HG02970 (cell line): ENCODE data around the gene MED20.

Experiments
- ATAC-seq: cut with Tn5 transposase; IDR thresholded peaks from one replicate; pipeline ENCODE4 v1.9.1; 2021; ENCODE audit warnings: mild to moderate bottlenecking, moderate library complexity, moderate number of reproducible peaks; ENCODE audit not compliant: unreplicated experiment, low FRiP score

The MED20 gene

DNA sequence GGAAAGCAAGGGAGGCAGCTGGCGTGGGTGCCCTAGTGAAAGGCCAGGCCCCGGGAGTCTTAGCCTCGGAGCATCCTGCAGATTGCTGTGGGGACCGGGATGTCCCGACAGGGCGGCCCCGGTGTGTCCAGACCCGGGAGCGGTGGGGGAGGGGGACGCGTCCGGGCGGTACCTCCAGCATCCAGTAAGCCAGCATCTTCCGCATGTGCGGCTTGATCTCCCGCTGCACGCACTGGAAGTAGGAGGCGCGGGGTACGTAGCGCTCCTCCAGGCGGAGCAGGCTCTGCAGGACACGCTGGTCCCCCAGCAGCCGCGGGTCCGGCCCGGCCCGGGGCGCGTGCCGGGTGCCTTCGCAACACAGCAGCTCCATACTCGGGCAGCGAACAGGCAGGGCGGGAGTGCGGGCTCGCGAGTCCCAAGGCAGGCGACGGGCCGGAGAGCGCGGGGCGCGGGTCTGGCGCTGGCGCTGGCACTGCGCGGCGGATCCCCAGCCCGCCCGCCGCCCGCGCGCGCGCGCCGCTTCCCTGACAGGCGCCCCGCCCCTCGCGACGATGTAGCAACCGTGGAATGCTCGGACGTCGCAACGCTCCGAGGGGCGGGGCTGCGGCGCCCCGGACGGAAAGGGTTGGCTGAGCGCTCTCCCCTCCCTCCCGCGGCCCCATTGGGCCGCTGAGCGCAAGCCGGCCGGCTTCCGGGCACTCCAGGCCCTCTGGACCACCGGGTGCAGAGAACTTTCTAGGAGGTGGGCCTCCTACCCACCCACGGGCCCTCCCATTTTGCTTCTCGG lies 20.5 kb upstream of the MED20 start, which contains the start of gene CCND3:
CCND3 (minus strand) TSS at position 529 of the 787 bp plus-strand sequence; CDS start at position 370, 159 bp downstream.
- ATAC-seq, result peak; percentile 92

DNA sequence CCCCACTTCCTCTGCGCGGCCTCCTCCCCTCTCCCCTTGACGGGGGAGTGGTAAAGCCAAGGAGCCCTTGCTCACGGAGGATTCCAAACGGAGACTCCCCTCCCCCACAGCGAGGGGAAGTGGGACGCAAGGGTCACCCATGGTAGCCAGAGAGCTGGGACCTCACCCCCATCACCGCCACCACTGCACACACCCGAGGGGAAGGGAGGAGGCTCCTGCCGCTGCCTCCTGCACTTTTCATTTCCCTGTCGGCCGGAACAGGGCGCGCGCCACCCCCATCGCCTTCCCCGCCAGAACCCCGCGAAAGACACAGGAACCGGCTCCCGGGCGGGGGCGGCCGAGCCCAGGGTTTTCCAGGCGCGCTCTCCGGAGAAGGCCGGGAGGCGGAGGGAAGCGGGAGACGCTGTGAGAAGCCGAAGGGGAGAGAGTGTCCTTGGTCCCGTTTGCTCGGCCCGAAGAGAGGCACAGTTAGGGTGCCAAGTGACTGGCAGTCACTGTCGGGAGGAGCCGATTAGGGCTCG lies 19.9 kb upstream of the MED20 start:
- ATAC-seq, result no peak

DNA sequence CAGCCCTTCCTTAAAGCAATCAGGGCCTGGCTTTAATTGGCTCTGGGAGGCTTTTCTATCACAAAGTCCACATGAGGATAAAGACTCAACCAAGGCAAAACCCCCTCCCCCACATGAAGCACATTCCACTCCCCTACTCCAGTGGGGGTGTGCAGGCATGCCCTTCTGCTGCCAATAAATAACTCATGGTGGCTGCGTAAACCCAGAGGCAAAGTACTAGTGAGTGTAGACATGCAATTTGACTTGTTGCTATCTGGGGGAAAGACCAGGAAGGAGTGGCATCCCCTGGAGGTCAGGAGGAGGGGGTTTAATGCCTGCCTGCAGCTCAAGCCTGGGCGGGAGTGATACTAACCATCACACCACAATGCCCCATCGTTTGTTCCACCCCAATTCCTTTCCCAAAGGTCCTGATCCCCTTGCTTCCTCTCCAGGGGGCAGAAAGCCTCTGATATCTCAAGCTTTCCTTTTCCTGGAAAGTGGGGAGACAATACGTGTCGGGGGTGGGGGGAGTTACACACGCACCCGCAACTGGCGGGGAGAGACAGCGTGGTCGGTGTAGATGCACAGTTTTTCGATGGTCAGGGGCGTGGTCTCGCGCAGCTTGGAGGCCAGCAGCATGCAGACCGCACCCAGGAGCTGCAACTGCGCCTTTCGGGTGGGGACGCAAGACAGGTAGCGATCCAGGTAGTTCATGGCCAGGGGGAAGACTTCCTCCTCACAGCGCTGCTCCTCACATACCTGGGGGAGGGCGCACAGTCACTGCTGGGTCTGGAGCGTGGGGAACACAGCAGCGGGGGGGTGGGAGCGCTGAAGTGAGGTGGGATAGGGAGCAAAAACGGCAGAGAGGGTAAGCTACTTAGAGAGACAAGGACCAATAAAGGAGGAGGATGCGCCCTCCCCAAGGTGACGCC lies 19.2 kb upstream of the MED20 start:
- no peak for ATAC-seq

DNA sequence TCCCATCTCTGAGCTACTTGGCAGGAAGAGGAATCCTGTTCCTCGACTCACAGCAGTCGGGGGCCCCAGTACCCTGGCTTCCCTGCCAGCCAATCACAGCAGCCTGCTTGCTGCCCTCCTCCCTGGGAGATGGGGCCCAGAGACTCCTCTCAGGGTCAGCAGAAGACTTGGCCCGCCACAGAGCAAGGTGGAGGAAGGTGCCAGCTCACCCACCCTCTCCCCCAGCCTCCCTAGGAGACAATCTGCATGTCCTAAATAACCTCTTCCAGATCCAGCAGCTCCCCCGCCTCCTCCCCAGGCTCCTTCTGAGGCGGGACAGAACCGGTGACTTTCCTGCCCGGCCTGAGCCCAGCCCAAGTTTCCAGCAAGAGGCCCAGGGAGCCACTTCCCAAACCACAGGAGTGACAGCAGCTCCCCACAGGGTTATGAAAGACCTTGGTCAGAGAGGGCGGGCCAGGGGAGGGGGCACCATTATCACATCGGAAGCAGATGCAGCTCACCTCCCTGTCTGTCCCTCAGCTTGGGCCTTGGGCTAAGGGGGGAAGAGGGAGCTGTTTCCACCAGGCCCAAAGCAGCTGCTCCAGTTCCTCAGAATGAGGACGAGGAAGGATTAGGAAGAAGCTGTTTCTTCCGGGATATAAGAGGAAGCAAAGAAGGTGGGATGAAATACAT lies 18.4 kb upstream of the MED20 start:
- no peak for ATAC-seq

DNA sequence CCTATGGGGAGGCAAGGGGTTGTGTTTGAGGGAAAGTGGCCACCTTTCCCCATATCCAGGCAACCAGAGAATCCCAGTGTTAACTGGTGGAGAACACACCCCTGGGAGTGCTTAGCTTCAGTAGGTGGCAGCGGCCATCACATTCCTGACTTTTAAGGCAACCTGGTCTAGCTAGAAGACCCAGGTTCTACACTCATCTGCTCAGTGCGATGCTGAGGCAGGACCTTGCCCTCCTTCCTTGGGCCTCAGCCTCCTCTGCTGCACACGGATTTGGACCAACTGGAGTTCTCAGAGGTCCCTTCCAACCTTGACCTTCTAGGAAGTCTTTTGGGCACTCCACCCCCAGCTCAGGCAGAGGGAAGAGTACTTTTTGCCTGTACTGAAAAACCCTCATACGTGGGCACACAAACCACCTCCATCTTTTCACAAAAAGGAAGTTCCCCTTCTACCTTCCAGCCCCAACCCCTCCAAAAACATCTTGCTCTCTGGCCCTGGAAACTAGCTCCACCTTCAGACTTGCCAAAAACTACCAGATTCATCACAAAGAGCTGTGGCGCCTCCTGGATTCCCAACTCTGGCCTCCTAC lies 17.7 kb upstream of the MED20 start:
- ATAC-seq, result no peak

DNA sequence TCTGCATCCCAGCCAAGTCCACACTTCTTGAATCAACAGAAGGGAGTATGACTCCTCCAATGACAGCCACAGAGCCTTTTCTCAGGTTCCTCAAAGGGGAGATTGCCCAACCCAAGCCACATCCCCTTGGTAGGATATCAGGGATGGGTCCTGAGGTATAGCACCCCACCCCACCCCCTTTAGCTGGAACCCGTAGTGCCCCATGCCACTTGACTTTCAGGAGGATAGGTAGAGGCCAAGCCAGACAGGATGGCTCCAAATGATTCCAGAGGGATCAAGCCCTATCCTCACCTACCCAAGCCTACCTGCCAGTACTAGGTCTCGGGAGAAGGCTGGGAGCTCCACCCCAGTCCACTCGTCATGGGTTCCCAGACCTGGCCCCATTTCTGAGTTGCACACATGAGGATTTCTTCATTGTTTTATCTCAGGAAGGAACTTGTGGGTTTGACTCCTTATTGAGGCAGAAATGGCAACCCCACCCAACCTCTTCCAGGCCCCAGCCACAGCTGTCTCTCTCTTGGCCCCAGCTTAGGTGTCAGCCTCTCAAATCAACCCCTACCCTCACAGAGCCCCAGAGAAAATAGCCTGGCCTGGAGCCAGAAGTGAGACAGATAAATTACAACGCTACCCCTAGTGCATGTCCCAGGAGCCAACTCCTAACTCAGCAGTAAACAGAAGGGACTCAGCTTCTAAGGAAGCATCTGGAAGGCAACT lies 17.1 kb upstream of the MED20 start:
- ATAC-seq, result no peak

DNA sequence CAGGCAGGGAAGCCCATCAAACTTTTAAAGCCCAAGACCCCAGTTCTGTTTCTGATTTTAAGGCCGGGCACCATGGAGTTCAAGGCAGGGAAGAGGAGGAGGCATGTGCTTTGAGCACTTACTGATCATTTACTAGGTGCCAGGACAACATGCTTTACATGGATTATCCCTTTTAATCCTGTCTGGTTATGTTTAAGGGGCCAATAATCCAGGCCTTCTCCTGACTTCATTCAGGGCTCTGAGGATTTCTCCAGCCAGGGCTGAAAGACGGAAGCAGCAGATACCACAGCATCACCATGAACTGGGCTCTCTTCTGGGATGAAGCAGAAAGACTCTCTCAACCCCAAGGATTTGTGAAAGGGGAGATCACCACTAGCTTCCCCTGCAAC lies 16.5 kb upstream of the MED20 start:
- ATAC-seq, result no peak

DNA sequence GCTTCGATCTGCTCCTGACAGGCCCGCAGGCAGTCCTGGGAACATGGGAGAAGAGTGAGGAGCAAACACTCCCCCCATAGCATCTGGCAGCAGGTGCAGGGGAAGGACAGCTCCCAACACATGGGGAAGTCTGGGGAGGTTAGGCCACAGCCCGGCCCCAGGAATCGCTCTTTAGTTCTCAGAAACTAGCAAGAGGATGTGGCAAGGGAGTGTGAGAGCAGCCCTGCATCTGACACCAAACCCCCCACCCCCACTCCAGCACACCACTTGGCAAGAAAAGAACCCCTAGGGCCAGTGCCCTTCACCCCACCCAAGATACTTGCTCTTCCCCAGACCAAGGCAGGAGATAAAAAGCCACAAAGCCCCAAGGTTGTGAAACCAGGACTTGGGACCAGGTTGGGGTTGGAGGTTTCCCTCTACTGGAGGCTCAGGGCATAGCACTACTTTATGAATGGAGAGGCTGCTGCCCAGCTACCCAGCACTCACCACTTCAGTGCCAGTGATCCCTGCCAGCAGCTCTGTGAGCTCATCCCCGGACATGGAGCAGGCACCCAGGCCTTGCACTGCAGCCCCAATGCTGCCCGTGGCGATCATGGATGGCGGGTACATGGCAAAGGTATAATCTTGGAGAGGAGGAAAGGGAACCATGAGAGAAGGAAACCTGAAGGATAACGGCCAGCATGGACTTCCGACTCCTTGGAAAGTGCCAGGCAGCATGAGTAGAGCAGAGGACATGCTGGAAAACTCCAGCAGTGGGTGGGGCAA lies 15.3 kb upstream of the MED20 start:
- ATAC-seq, result peak; percentile 46

DNA sequence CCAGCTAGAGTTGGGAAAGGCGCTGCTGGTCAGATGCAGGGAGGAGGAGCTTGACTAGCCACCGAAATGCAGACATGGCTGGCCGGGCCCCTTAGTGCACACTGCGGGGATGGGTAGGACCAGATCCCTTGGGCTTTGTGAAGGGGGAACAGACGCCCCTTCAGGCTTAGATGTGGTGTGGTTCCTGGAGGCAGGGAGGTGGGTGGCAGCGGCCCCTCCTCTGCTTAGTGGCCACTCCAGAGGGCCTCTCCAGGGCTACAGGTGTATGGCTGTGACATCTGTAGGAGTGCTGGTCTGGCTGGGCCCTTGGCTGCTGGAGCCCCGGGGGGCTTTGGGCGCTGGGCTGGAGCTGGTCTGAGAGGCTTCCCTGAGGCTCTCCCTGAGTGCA lies 14.7 kb upstream of the MED20 start:
- ATAC-seq, result no peak

DNA sequence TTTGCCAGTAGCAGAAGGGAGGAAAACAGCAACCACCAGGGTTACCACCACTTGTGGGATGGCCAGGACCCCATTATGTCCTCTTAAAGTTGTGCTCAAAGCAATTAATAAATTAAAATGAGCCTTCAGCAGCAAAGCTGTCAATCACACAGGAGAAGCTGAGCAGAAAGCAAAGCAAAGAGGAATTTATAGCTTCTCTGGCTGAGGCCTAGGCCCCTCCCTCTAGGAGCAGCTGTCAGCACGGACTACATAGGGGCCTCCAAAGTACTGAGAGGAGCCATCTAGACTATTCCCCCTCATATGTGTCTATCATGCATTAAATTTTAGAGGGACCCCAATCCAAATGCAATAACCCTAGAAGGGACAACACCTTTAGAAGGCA lies 14.2 kb upstream of the MED20 start:
- ATAC-seq, result no peak

DNA sequence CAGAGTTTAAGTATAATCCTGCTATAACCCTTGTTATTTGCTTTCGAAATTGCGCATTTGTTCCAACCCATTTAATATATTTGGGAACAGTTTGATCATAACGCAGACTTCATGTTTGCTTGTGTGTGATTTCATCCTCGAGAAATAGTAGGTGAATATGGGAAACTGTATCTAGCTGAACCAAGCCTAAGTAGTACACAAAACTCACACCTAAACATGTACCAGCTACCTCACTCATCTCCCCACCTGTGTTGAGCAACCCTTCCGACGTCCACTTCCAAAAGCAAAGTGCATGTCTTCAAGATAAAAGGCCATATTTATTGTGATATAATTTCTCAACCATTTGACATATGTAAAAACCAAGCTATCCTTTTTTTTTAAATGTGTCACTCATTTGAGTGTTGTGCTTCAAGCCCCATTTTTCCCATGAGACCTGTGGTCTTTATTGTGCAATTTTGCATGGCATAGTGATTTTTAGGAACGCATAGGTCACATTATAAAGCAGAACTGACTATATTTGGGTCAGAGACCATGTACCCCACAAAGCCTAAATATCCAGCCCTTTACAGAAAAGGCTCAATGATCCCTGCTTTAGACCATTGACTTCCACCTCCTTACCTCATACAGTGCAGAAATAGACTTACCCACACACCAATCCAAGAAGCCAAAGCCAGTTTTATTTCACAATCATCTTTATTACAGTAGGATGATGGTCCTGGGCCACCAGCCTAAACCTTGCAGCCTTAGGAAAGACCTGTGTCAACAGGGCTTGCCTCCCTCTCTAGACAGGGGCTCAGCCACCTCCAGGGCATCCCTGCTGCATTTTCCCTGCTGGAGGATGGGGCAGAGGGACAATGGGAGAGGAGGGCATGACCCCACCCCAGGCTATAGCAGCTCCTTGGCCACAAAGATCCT lies 13.6 kb upstream of the MED20 start:
- no peak for ATAC-seq

DNA sequence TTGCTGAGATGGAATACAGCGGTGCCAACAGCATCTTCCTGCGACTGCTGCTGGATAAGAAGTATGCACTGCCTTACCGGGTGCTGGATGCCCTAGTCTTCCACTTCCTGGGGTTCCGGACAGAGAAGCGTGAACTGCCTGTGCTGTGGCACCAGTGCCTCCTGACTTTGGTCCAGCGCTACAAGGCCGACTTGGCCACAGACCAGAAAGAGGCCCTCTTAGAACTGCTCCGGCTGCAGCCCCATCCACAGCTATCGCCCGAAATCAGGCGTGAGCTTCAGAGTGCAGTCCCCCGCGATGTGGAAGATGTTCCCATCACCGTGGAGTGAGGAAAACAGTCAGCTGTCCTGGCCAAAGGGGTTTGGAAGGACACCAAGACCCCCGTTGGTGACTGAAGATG lies 11.4 kb upstream of the MED20 start:
- no peak for ATAC-seq

DNA sequence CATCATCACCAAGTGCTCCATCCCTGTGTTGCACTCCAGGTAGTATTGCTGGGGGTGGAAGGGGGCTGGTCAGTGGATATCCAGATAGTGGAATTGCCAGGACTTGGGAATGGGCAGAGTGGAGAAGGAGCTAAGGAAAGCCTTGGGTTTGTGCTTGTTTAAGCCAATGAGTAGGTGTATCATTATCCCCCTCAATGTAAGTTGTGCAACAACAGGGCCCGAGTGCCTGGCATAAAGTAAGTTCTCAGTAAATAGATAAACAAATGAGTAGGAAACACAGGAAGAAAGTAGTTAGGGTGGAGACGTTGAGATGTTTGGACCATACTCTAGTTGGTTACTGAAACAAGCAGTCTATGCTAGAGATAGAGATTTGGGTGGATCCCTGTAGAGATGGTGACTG lies 10.9 kb upstream of the MED20 start:
- ATAC-seq, result no peak

DNA sequence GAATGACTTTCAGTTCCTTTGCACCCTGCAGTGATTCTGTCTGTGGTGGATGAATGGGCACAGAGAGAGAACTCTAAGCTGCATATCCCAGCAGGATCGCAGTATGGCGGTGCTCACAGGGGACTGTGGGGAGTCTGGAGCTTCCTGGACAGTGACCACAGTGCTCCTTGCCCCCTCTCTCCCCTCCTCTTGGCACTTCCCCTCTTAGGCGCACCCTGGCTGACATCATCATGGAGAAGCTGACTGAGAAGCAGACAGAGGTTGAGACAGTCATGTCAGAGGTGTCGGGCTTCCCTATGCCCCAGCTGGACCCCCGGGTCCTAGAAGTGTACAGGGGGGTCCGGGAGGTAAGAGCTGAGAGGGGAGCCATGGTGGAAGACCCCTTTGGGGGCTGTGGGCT lies 9.0 kb upstream of the MED20 start:
- no peak for ATAC-seq

DNA sequence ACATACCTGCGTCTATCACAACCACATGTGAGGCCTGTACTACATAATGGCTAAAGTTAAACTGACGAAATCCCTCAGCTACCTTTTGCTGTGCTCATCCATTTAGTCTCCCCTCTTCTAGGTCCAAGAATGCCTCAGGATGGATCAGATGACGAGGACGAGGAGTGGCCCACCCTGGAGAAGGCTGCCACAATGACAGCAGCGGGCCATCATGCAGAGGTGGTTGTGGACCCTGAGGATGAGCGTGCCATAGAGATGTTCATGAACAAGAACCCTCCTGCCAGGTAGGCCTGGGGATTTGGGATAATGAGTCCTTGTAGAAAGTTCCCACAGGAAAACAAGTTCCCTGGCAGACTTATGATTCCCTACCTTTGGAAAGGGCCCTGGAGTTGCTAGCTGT lies 6.3 kb upstream of the MED20 start:
- no peak for ATAC-seq

DNA sequence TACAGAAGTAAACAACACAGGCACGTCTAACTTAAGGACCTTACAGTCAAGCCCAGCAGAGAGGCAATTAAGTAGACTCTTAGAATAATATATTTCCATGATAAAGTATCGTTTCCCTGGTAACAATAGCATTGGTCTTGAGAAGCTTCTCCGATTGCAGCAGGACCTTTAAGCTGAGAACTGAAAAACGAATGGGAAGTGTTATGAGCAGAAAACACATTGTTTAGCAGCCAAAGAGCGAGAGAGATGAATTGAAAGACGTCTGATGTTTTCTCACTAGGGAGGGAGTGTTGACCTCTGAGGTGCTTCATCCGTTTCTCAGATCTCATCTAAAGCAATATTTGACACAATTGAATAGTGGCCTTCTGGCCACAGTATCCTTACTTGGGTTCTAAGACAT lies 1.2 kb upstream of the MED20 start:
- ATAC-seq, result no peak

DNA sequence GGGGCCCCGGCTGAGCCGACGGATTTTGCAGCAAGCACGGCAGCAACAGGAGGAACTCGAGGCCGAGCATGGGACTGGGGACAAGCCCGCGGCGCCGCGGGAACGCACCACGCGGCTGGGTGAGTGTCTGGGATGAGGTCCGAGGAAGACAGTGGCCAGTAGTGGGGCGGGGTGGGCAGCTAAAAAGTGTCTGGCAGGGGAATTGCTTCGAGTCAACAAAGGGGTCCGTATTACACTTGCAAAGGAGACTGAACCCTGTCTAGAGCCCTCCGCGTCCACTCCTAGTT lies 716 bp upstream of the MED20 start:
- no peak for ATAC-seq

DNA sequence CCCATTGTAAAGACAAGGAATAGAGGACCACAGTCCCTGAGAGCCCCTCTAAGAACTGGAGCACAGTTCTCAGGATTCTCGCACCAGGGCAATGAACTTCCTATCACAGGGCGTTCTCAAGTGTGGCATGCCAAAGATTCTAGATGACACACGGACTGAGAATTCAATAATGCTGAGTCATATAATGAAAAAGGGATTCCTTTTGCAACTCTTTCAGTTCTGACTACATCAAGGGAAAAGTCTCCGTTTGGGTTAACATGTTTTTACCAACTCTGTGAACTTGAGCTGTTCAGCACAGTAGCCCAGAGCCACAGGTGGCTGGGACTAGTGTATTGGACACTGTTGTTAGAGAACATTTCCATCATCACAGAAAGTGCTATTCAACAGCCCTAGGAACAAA lies 3.4 kb downstream of the MED20 start:
- no peak for ATAC-seq
